GM12864 (cell line): ENCODE results near the gene SOX10.

Source experiments
- DNase-seq: peaks from one replicate; pipeline ENCODE4 v3.0.0-alpha.2; 2011; ENCODE audit warnings: low read depth
- H3K4me3 ChIP-seq: 2 replicates; pipeline ENCODE4 v1.5.1; 2011; ENCODE audit warnings: mild to moderate bottlenecking, low read depth, low read length, control low read depth
- TF ChIP-seq, protein P1 (sequence below): IDR thresholded peaks from 2 replicates; pipeline ENCODE4 v1.5.1; 2011; ENCODE audit warnings: low read depth, mild to moderate bottlenecking, moderate library complexity, low read length, control low read depth, inconsistent platforms; ENCODE audit errors: missing control alignments

Gene SOX10

DNA sequence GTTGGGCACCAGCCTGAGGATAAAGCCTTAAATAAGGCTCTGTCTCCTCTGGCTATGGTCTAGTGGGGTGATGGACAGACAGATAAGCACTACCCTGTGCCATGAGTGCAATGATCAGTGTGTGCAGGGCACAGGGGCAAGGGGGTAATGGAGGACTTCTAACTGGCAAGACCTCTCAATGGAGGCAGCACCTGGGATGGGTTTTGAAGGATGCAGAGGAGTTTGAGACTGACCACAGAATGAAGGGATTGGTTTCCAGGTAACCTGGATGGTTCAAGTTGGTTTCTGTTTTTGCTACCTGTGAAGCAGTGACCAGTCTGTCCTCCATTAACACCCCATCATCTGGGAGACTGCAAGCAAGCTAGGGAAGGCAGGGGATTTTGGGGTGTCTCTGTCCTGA is 45.0 kb upstream of the SOX10 start:
- TF ChIP-seq, protein P1, sequence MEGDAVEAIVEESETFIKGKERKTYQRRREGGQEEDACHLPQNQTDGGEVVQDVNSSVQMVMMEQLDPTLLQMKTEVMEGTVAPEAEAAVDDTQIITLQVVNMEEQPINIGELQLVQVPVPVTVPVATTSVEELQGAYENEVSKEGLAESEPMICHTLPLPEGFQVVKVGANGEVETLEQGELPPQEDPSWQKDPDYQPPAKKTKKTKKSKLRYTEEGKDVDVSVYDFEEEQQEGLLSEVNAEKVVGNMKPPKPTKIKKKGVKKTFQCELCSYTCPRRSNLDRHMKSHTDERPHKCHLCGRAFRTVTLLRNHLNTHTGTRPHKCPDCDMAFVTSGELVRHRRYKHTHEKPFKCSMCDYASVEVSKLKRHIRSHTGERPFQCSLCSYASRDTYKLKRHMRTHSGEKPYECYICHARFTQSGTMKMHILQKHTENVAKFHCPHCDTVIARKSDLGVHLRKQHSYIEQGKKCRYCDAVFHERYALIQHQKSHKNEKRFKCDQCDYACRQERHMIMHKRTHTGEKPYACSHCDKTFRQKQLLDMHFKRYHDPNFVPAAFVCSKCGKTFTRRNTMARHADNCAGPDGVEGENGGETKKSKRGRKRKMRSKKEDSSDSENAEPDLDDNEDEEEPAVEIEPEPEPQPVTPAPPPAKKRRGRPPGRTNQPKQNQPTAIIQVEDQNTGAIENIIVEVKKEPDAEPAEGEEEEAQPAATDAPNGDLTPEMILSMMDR, result no peak
- H3K4me3 ChIP-seq, result no peak overlapping the region

DNA sequence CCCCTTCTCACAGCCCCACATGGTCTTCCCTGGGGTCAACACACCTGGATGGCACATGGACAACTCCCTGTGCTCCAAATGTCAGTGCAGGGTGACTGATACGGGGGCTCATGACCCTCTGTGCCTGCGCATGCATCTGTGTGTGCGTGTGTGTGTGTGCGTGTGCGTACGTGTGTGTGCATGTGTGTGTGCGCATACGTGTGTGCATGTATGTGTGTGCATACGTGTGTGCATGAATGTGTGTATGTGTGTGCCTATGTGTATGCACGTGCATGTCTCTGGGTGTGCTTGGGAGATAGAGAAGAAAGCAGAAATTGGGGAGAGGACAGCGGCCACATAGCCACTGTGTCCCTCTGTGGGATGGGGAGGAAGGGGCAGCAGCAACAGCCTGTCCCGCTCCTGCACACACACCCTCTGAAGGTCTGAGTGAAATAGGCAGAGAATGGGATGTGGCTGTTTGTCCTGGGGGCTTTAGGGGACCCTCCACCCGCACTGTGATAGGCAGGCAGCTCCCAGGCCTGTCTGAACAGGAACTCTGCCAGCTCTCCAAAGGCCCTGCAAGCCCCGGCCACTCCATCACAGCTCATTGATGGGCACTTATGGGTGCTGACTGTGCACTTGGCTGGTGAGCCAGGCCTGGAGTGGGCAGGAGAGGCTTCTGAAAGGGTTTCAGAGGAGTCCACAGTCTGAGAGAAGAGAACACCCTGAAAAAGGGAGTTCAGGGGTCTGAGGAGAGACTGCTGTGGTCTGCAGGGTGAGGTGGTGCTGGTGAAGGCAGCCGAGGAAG is 44.2 kb upstream of the SOX10 start:
- H3K4me3 ChIP-seq, result no peak overlapping the region
- DNase-seq, result no peak
- TF ChIP-seq, protein P1, result no peak

More for the DNA sequence above, 45.0 kb upstream of the SOX10 start:
- no peak for DNase-seq

DNA sequence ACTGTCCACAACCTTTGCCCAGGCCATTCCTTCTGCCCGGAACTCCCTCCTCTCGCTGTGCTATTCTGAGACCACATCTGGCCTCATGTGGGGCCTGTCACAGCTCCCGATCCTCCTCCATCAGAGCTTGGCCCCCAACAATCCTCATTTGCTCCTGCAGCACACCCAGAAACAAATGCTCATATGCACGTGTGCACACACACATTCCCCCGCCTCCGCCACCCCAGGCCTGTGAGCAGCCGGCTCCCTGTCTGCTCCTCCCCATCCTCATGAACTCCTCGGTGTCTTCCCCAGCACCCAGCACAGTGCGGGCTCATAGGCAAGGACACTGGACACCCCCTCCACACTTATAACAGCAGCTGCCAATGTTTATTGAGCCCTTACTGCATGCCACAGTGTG is 43.1 kb upstream of the SOX10 start:
- TF ChIP-seq, protein P1, result no peak
- DNase-seq, result no peak
- no peak overlapping the region for H3K4me3 ChIP-seq

DNA sequence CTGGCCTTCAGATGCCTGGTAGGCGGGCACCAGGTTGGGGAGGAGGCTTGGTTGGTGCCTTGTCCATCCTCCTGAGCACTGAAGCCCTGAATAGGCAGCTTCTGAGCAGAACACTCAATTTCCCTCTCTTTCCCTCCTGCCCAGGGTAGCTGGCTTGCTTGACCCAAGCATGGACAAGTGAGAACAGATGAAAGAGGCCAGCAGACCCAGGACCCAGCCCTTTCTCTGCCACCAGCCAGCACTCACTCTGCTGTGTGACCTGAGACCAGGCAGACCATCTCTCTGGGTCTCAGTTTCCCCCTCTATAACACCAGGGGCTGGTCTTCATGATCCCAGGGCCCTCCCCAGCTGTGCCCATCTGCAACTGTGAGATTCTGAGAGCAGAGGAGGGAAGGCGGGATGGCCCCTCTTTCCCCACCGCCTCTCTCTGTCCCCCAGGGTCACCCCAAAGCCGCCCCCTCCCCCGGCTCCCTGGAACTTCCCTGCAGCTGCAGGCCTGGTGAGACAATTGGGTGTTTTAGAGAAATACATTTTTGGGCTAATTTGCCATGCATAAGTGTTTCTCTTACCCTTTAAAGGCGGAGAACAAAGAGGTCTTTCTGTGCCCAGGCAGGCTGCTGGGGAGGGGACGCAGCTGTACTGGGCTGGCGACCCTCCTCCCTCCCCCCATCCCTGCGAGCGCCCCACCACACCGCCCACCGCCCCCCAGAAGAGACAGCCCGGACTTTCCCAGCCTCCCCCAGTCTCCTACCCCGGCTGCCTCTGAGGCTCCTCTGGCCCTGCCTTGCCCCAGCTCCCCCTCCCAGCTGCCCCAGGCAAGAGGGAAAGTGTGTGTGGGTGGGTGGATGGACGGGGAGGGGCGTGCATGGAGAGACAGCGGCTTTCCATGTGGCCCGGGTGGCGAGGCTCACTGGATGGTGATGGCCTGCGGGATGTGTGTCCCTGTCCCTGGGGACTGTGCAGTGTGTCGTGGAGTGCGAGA is 42.1 kb upstream of the SOX10 start:
- H3K4me3 ChIP-seq, result no peak overlapping the region
- TF ChIP-seq, protein P1, result no peak
- DNase-seq, result no peak

DNA sequence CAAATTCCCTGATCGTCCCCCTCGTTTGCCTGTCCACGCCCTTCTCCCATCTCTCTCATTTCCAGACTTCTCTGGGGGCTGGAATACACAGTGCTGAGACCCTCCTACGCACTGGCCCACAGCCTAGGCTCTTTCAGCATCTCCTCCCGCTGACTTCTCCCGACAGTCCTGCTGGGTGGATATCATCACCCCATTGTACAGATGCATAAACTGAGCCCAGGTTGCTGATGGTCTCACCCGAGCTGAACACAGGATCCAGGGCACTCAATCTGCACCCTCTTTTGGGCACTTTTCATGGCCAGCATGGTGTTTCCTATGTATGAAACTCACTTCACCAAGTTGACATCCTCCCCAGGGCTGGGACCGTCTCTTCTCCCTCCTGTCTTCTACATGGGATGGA is 41.2 kb upstream of the SOX10 start:
- H3K4me3 ChIP-seq, result no peak overlapping the region
- DNase-seq, result no peak
- TF ChIP-seq, protein P1, result no peak

DNA sequence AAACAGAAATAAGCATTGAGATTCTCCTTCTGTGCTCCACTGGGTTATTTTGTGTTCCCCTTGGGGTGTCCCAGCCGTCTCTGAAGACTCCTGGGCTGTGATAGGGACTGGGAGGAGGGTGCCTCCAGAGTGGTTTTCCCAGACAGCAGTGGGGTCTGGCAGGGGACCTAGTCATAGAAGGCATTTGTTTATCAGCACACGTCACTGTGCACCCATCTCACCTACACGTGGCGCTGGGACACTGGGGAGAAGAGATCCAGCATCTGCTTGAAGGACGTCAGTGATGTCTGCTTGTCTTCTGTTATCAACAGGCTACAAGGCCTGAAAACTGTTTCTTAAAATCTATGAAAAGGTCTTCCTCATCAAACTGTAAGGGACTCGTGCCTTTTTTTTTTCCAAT is 38.7 kb upstream of the SOX10 start:
- no peak for DNase-seq
- no peak overlapping the region for H3K4me3 ChIP-seq
- TF ChIP-seq, protein P1, result no peak
